ENCODE results near the gene PLEKHH2. TPM values are rescaled to one million over a fixed set of nuclear protein-coding genes. Genes with fewer than 3 reads are reported as not detected.
"Not testable (repeated sequence)": the region's sequence is repeated elsewhere in the genome, so short reads cannot be mapped to it uniquely, and the experiment has no call there.

PLEKHH2 gene
- total RNA-seq, 1 donor from 2014 or later = 0.11 TPM

- ATAC-seq (ENCODE audit: low read depth) = no peak
- no peak for DNase-seq
- intact Hi-C loops (cut with micrococcal nuclease) = no loop called here
- ChIA-PET CTCF (no interaction called here), POLR2A (no interaction called here)
- H3K4me3 Mint-ChIP-seq = no peak overlapping the region
- H3K27me3 Mint-ChIP-seq = peaks cover 13% of the 10 kb centered on the region
- no peak overlapping the region for H3K27ac Mint-ChIP-seq
- no peaks in the 10 kb centered on the region for H3K36me3 Mint-ChIP-seq (ENCODE audit: low read depth)
- H3K4me1 Mint-ChIP-seq = peaks cover 6% of the 10 kb centered on the region
- peaks cover 2% of the 10 kb centered on the region for H3K9me3 Mint-ChIP-seq
- no peak for TF ChIP-seq CTCF (IDR thresholded peaks at IDR 0.05)
Measured at GRCh38 chr2:43715300-43716098, 78.4 kb downstream of the PLEKHH2 start.

GRCh38 chr2:43717322-43717721 lies 80.3 kb downstream of the PLEKHH2 start:
- TF ChIP-seq CTCF (IDR thresholded peaks at IDR 0.05) = no peak
- intact Hi-C loops (cut with micrococcal nuclease) = no loop called here
- peaks cover 12% of the 10 kb centered on the region for H3K27me3 Mint-ChIP-seq
- no peak for DNase-seq
- no peaks in the 10 kb centered on the region for H3K36me3 Mint-ChIP-seq (ENCODE audit: low read depth)
- H3K4me3 Mint-ChIP-seq = no peak overlapping the region
- CTCF ChIA-PET = no interaction called here
- no peak overlapping the region for H3K27ac Mint-ChIP-seq
- ATAC-seq (ENCODE audit: low read depth) = no peak
- H3K4me1 Mint-ChIP-seq = peaks cover 6% of the 10 kb centered on the region
- H3K9me3 Mint-ChIP-seq = peaks cover 2% of the 10 kb centered on the region
- POLR2A ChIA-PET = no interaction called here

GRCh38 chr2:43718530-43719124 lies 81.6 kb downstream of the PLEKHH2 start:
- ChIA-PET CTCF (no interaction called here), POLR2A (no interaction called here)
- TF ChIP-seq CTCF (IDR thresholded peaks at IDR 0.05) = no peak
- Mint-ChIP-seq H3K27me3 (peaks cover 4% of the 10 kb centered on the region), H3K9me3 (peaks cover 2% of the 10 kb centered on the region), H3K27ac (no peak overlapping the region), H3K4me3 (no peak overlapping the region), H3K36me3 (ENCODE audit: low read depth) (no peaks in the 10 kb centered on the region), H3K4me1 (peaks cover 6% of the 10 kb centered on the region)
- intact Hi-C loops (cut with micrococcal nuclease) = no loop called here
- DNase-seq (no peak), ATAC-seq (ENCODE audit: low read depth) (no peak)

- no peak for TF ChIP-seq CTCF (IDR thresholded peaks at IDR 0.05)
- Mint-ChIP-seq H3K27ac (no peak overlapping the region), H3K27me3 (peaks cover 4% of the 10 kb centered on the region), H3K9me3 (no peaks in the 10 kb centered on the region), H3K36me3 (ENCODE audit: low read depth) (no peaks in the 10 kb centered on the region), H3K4me3 (no peak overlapping the region), H3K4me1 (no peaks in the 10 kb centered on the region)
- DNase-seq (no peak), ATAC-seq (ENCODE audit: low read depth) (no peak)
- ChIA-PET POLR2A (no interaction called here), CTCF (no interaction called here)
- intact Hi-C loops (cut with micrococcal nuclease) = no loop called here
Measured at GRCh38 chr2:43724728-43725526, 87.9 kb downstream of the PLEKHH2 start.

- no peaks in the 10 kb centered on the region for H3K4me1 Mint-ChIP-seq
- no peak for TF ChIP-seq CTCF (IDR thresholded peaks at IDR 0.05)
- ChIA-PET CTCF (no interaction called here), POLR2A (no interaction called here)
- peaks cover 4% of the 10 kb centered on the region for H3K27me3 Mint-ChIP-seq
- no peaks in the 10 kb centered on the region for H3K9me3 Mint-ChIP-seq
- no peaks in the 10 kb centered on the region for H3K36me3 Mint-ChIP-seq (ENCODE audit: low read depth)
- no peak overlapping the region for H3K27ac Mint-ChIP-seq
- intact Hi-C loops (cut with micrococcal nuclease) = no loop called here
- H3K4me3 Mint-ChIP-seq = no peak overlapping the region
- DNase-seq = no peak
- no peak for ATAC-seq (ENCODE audit: low read depth)
Measured at GRCh38 chr2:43725711-43726246, 88.7 kb downstream of the PLEKHH2 start.

GRCh38 chr2:43726961-43727633 lies 90.0 kb downstream of the PLEKHH2 start:
- H3K27me3 Mint-ChIP-seq; POLR2A ChIA-PET; intact Hi-C loops (cut with micrococcal nuclease); ATAC-seq (ENCODE audit: low read depth); DNase-seq; H3K36me3 Mint-ChIP-seq (ENCODE audit: low read depth); H3K4me3 Mint-ChIP-seq; H3K9me3 Mint-ChIP-seq; H3K4me1 Mint-ChIP-seq; CTCF ChIA-PET; H3K27ac Mint-ChIP-seq: not testable (repeated sequence)
